ENCODE data around the gene FCMR. TPM values are rescaled to one million over a fixed set of nuclear protein-coding genes. Genes with fewer than 3 reads are reported as not detected.
"Not testable (repeated sequence)": the region's sequence is repeated elsewhere in the genome, so short reads cannot be mapped to it uniquely, and the experiment has no call there.

The FCMR gene
- total and polyA plus RNA-seq, 2 experiments from 2014 or later, result 0.84 TPM; not detected in 1

DNA sequence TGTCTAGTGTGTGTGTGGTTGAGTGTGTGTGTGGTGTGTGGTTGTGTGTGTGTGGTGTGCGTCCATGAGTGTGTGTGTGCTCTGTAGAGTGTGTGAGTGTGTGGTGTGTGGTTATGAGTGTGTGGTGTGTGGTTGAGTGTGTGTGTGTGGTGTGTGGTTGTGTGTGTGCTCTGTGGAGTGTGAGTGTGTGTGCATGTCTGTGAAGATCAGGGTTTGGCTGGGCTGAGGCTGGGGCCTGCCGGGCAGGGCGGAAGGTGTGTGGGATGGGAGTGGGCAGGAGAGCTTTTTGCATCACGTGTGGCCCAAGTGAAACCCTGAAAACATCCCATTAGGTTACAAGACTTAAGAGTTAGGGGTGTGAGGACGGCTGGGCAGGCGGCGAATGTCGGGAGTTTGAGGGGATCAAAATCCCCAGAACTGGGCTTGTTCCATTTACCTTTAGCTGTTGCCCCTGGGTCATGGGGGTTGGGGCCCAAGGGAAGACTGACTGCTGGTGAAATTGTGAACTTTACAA is 2.9 kb upstream of the FCMR start:
- H3K9me2 ChIP-seq (ENCODE audit: insufficient read depth), result no peaks in the 10 kb centered on the region
- no peaks in the 10 kb centered on the region for H4K20me1 ChIP-seq (replicated peaks; ENCODE audit: insufficient read depth)
- H3K79me2 ChIP-seq (replicated peaks; ENCODE audit: insufficient read depth), result no peaks in the 10 kb centered on the region
- ATAC-seq, result peak; percentile 26; the same call in 2 of the 3 replicates
- TF ChIP-seq CREB1 (CRISPR knock-in tag; IDR thresholded peaks at IDR 0.05; ENCODE audit: low read depth) (no peak), EZH2phosphoT487 (IDR thresholded peaks at IDR 0.05; ENCODE audit: unreplicated experiment) (no peak), JUNB (IDR thresholded peaks at IDR 0.05; ENCODE audit: unreplicated experiment) (no peak), POLR2AphosphoS5 (IDR thresholded peaks at IDR 0.05; ENCODE audit: low read depth) (no peak)
- TF ChIP-seq, protein P1, sequence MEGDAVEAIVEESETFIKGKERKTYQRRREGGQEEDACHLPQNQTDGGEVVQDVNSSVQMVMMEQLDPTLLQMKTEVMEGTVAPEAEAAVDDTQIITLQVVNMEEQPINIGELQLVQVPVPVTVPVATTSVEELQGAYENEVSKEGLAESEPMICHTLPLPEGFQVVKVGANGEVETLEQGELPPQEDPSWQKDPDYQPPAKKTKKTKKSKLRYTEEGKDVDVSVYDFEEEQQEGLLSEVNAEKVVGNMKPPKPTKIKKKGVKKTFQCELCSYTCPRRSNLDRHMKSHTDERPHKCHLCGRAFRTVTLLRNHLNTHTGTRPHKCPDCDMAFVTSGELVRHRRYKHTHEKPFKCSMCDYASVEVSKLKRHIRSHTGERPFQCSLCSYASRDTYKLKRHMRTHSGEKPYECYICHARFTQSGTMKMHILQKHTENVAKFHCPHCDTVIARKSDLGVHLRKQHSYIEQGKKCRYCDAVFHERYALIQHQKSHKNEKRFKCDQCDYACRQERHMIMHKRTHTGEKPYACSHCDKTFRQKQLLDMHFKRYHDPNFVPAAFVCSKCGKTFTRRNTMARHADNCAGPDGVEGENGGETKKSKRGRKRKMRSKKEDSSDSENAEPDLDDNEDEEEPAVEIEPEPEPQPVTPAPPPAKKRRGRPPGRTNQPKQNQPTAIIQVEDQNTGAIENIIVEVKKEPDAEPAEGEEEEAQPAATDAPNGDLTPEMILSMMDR (conservative IDR thresholded peaks at IDR 0.05; ENCODE audit: low read depth in 2 of 2), result no peak
- TF ChIP-seq, protein P2, sequence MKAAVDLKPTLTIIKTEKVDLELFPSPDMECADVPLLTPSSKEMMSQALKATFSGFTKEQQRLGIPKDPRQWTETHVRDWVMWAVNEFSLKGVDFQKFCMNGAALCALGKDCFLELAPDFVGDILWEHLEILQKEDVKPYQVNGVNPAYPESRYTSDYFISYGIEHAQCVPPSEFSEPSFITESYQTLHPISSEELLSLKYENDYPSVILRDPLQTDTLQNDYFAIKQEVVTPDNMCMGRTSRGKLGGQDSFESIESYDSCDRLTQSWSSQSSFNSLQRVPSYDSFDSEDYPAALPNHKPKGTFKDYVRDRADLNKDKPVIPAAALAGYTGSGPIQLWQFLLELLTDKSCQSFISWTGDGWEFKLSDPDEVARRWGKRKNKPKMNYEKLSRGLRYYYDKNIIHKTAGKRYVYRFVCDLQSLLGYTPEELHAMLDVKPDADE (IDR thresholded peaks at IDR 0.05), result no peak
- TF ChIP-seq, protein P3, sequence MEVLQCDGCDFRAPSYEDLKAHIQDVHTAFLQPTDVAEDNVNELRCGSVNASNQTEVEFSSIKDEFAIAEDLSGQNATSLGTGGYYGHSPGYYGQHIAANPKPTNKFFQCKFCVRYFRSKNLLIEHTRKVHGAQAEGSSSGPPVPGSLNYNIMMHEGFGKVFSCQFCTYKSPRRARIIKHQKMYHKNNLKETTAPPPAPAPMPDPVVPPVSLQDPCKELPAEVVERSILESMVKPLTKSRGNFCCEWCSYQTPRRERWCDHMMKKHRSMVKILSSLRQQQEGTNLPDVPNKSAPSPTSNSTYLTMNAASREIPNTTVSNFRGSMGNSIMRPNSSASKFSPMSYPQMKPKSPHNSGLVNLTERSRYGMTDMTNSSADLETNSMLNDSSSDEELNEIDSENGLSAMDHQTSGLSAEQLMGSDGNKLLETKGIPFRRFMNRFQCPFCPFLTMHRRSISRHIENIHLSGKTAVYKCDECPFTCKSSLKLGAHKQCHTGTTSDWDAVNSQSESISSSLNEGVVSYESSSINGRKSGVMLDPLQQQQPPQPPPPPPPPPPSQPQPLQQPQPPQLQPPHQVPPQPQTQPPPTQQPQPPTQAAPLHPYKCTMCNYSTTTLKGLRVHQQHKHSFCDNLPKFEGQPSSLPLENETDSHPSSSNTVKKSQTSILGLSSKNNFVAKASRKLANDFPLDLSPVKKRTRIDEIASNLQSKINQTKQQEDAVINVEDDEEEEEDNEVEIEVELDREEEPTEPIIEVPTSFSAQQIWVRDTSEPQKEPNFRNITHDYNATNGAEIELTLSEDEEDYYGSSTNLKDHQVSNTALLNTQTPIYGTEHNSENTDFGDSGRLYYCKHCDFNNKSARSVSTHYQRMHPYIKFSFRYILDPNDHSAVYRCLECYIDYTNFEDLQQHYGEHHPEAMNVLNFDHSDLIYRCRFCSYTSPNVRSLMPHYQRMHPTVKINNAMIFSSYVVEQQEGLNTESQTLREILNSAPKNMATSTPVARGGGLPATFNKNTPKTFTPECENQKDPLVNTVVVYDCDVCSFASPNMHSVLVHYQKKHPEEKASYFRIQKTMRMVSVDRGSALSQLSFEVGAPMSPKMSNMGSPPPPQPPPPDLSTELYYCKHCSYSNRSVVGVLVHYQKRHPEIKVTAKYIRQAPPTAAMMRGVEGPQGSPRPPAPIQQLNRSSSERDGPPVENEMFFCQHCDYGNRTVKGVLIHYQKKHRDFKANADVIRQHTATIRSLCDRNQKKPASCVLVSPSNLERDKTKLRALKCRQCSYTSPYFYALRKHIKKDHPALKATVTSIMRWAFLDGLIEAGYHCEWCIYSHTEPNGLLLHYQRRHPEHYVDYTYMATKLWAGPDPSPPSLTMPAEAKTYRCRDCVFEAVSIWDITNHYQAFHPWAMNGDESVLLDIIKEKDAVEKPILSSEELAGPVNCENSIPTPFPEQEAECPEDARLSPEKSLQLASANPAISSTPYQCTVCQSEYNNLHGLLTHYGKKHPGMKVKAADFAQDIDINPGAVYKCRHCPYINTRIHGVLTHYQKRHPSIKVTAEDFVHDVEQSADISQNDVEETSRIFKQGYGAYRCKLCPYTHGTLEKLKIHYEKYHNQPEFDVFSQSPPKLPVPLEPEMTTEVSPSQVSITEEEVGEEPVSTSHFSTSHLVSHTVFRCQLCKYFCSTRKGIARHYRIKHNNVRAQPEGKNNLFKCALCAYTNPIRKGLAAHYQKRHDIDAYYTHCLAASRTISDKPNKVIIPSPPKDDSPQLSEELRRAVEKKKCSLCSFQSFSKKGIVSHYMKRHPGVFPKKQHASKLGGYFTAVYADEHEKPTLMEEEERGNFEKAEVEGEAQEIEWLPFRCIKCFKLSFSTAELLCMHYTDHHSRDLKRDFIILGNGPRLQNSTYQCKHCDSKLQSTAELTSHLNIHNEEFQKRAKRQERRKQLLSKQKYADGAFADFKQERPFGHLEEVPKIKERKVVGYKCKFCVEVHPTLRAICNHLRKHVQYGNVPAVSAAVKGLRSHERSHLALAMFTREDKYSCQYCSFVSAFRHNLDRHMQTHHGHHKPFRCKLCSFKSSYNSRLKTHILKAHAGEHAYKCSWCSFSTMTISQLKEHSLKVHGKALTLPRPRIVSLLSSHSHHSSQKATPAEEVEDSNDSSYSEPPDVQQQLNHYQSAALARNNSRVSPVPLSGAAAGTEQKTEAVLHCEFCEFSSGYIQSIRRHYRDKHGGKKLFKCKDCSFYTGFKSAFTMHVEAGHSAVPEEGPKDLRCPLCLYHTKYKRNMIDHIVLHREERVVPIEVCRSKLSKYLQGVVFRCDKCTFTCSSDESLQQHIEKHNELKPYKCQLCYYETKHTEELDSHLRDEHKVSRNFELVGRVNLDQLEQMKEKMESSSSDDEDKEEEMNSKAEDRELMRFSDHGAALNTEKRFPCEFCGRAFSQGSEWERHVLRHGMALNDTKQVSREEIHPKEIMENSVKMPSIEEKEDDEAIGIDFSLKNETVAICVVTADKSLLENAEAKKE (CRISPR knock-in tag; IDR thresholded peaks at IDR 0.05), result no peak
- Mint-ChIP-seq H3K36me3 (ENCODE audit: low read depth) (no peaks in the 10 kb centered on the region), H3K9me3 (no peaks in the 10 kb centered on the region), H3K4me1 (no peaks in the 10 kb centered on the region), H3K27me3 (ENCODE audit: insufficient read depth, low read depth, poor library complexity) (no peaks in the 10 kb centered on the region), H3K4me3 (no peak overlapping the region), H3K27ac (no peak overlapping the region)
- no peaks in the 10 kb centered on the region for H3K27me3 ChIP-seq (ENCODE audit: insufficient read depth)
- H3K4me2 ChIP-seq, result no peak overlapping the region
- H3K4me3 ChIP-seq, result no peak overlapping the region
- no peaks in the 10 kb centered on the region for H3K4me1 ChIP-seq (ENCODE audit: insufficient read depth)
- no peaks in the 10 kb centered on the region for H3K36me3 ChIP-seq (ENCODE audit: insufficient read depth)
- no peak overlapping the region for H3K27ac ChIP-seq (ENCODE audit: low read depth)
- H2AFZ ChIP-seq, result 0 out of 2 replicates have a peak overlapping the region, but pooled peaks have one; percentile 32
- H3F3A ChIP-seq (replicated peaks; ENCODE audit: low read depth), result no peaks in the 10 kb centered on the region
- no peak for DNase-seq (ENCODE audit: low spot score)

DNA sequence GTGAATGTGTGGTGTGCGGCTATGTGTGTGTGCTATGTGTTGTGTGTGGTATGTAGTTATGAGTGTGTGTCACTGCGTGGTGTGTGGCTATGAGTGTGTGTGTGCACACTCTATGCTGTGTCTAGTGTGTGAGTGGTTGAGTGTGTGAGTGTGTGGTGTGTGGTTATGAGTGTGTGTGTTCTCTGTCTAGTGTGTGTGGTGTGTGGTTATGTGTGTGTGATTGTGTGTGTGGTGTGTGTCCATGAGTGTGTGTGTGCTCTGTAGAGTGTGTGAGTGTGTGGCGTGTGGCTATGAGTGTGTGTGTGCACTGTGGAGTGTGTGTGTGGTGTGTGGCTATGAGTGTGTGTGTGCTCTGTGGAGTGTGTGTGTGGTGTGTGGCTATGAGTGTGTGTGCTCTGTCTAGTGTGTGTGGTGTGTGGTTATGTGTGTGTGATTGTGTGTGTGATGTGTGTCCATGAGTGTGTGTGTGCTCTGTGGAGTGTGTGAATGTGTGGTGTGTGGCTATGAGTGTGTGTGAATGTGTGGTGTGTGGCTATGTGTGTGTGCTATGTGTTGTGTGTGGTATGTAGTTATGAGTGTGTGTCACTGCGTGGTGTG is 2.3 kb upstream of the FCMR start:
- H3K27ac ChIP-seq (ENCODE audit: low read depth); H3K4me3 Mint-ChIP-seq; H3K9me3 Mint-ChIP-seq; H3K27me3 ChIP-seq (ENCODE audit: insufficient read depth); H3F3A ChIP-seq (replicated peaks; ENCODE audit: low read depth); H3K27ac Mint-ChIP-seq; H2AFZ ChIP-seq; H3K4me1 ChIP-seq (ENCODE audit: insufficient read depth); H3K4me1 Mint-ChIP-seq; H3K79me2 ChIP-seq (replicated peaks; ENCODE audit: insufficient read depth); H3K36me3 Mint-ChIP-seq (ENCODE audit: low read depth); H3K27me3 Mint-ChIP-seq (ENCODE audit: insufficient read depth, low read depth, poor library complexity); H3K4me2 ChIP-seq; H3K9me2 ChIP-seq (ENCODE audit: insufficient read depth); H3K36me3 ChIP-seq (ENCODE audit: insufficient read depth); DNase-seq (ENCODE audit: low spot score); H3K4me3 ChIP-seq; ATAC-seq; H4K20me1 ChIP-seq (replicated peaks; ENCODE audit: insufficient read depth): not testable (repeated sequence)
